PC-3 (cell line): ENCODE data around the gene TEF. TPM values are rescaled to one million over a fixed set of nuclear protein-coding genes. Genes with fewer than 3 reads are reported as not detected.

ENCODE experiments used
- ATAC-seq: fragments of 200-7000 bp; cut with Tn5 transposase; 2 replicates; pipeline ENCODE4 v1.9.1; 2020; ENCODE audit warnings: mild to moderate bottlenecking, moderate library complexity
- BruUV-seq: library from RNA; stranded (reverse); fragments of 400-500 nt; replicated peaks from 2 replicates; lab custom pipeline; 2021; lab: Mats Ljungman, UMichigan
- CTCF ChIA-PET: fragments of 300-600 bp; sonication (Branson Sonifier 250); formaldehyde crosslinking; loops from one replicate; lab custom pipeline; 2022; ENCODE audit warnings: antibody characterized with exemption; lab: Charles Lee
- POLR2A ChIA-PET: fragments of 300-600 bp; sonication (Branson Sonifier 250); formaldehyde crosslinking; loops from one replicate; lab custom pipeline; 2022; ENCODE audit warnings: antibody characterized with exemption; ENCODE audit not compliant: unreplicated experiment; lab: Charles Lee
- DNase-seq: peaks from one replicate; pipeline ENCODE4 v3.0.0-alpha.2; 2015
- H2AFZ ChIP-seq: fragments of 300-600 bp; sonication (generic); 2 replicates; pipeline ENCODE4 v1.6.0; 2016; ENCODE audit warnings: antibody characterized with exemption, low read length
- H3F3A ChIP-seq: fragments of 300-600 bp; sonication (generic); one replicate; pipeline ENCODE4 v1.6.0; 2017; ENCODE audit warnings: antibody characterized with exemption, low read length, control low read depth, mild to moderate bottlenecking; ENCODE audit not compliant: unreplicated experiment
- H3K27ac ChIP-seq: fragments of 300-600 bp; sonication (generic); 2 replicates; pipeline ENCODE4 v1.5.1; 2016; ENCODE audit warnings: mild to moderate bottlenecking, low read length
- H3K27me3 ChIP-seq: fragments of 300-600 bp; sonication (generic); 2 replicates; pipeline ENCODE4 v1.6.1; 2016; ENCODE audit warnings: low read length, mixed read lengths
- H3K36me3 ChIP-seq: fragments of 300-600 bp; sonication (generic); 2 replicates; pipeline ENCODE4 v1.6.1; 2016; ENCODE audit warnings: low read depth, mixed run types, low read length, mixed read lengths
- H3K4me1 ChIP-seq: fragments of 300-600 bp; sonication (generic); 2 replicates; pipeline ENCODE4 v1.5.1; 2016; ENCODE audit warnings: low read length; ENCODE audit not compliant: insufficient read depth
- H3K4me2 ChIP-seq: fragments of 300-600 bp; sonication (generic); 2 replicates; pipeline ENCODE4 v1.6.0; 2016; ENCODE audit warnings: low read length
- H3K4me3 ChIP-seq: fragments of 300-600 bp; sonication (generic); 2 replicates; pipeline ENCODE4 v1.5.1; 2016; ENCODE audit warnings: mild to moderate bottlenecking, low read length, mixed read lengths
- H3K79me2 ChIP-seq: fragments of 300-600 bp; sonication (generic); 2 replicates; pipeline ENCODE4 v1.6.1; 2017; ENCODE audit warnings: low read length, mixed read lengths
- H3K9ac ChIP-seq: fragments of 300-600 bp; sonication (generic); 2 replicates; pipeline ENCODE4 v1.6.0; 2016; ENCODE audit warnings: mild to moderate bottlenecking, low read length
- H3K9me2 ChIP-seq: fragments of 300-600 bp; sonication (generic); replicated peaks from 2 replicates; pipeline ENCODE4 v1.6.1; 2016; ENCODE audit warnings: mixed run types, low read length, mixed read lengths
- H3K9me3 ChIP-seq: fragments of 300-600 bp; sonication (generic); 2 replicates; pipeline ENCODE4 v1.6.1; 2016; ENCODE audit warnings: low read length, mixed read lengths
- H4K20me1 ChIP-seq: fragments of 300-600 bp; sonication (generic); 2 replicates; pipeline ENCODE4 v1.6.1; 2016; ENCODE audit warnings: low read length, mixed read lengths
- CTCF ChIP-seq: fragments of 300-600 bp; sonication (generic); conservative IDR thresholded peaks from 2 replicates; pipeline ENCODE4 v1.5.1; 2017; ENCODE audit warnings: antibody characterized with exemption, low read depth, mild to moderate bottlenecking, low read length
- EZH2 ChIP-seq: fragments of 300-600 bp; sonication (generic); IDR thresholded peaks from one replicate; pipeline ENCODE4 v1.6.1; 2017; ENCODE audit warnings: antibody characterized with exemption, mild to moderate bottlenecking, low read length; ENCODE audit not compliant: unreplicated experiment
- EZH2phosphoT487 ChIP-seq: fragments of 300-600 bp; sonication (generic); IDR thresholded peaks from 2 replicates; pipeline ENCODE4 v1.6.1; 2018; ENCODE audit warnings: mild to moderate bottlenecking, antibody characterized with exemption, low read length, borderline replicate concordance
- intact Hi-C: fragments of 100-400 bp; cut with micrococcal nuclease; formaldehyde crosslinking; loops from 2 replicates; pipeline ENCODE4 v1.9.0; 2023
- total RNA-seq: library from RNA; depleted of rRNA; stranded (reverse); fragments of >200 nt; gene quantifications from 2 replicates; pipeline ENCODE4 v1.2.3, GENCODE V29; 2014

Gene TEF
- total RNA-seq, 1 experiment from 2014 or later: 4.0 TPM

GRCh38 chr22:41351011-41351410, 30.7 kb upstream of the TEF start:
- TF ChIP-seq CTCF (no peak), EZH2phosphoT487 (no peak), EZH2 (no peak)
- Histone ChIP-seq H2AFZ (no peak overlapping the region), H3K9ac (no peak overlapping the region), H3K27ac (no peak overlapping the region), H3K4me1 (no peaks in the 10 kb centered on the region), H3K4me3 (no peak overlapping the region), H4K20me1 (no peaks in the 10 kb centered on the region), H3K79me2 (no peaks in the 10 kb centered on the region), H3K4me2 (no peak overlapping the region), H3K36me3 (no peaks in the 10 kb centered on the region; the same call in 1 of the 2 replicates), H3K9me3 (no peaks in the 10 kb centered on the region), H3K9me2 (no peaks in the 10 kb centered on the region), H3K27me3 (no peaks in the 10 kb centered on the region), H3F3A (no peaks in the 10 kb centered on the region)
- intact Hi-C loops: no loop called here
- BruUV-seq: no TSS peak
- DNase-seq (no peak), ATAC-seq (no peak)
- POLR2A ChIA-PET: no interaction called here
- CTCF ChIA-PET: no interaction called here

GRCh38 chr22:41352058-41352457, 29.7 kb upstream of the TEF start:
- DNase-seq: peak; percentile 8
- no TSS peak for BruUV-seq
- intact Hi-C loops: no loop called here

More at GRCh38 chr22:41352058-41352457, 29.7 kb upstream of the TEF start:
- Histone ChIP-seq H3K27ac (no peak overlapping the region), H3K9ac (no peak overlapping the region), H3K36me3 (no peaks in the 10 kb centered on the region; the same call in 1 of the 2 replicates), H3K4me2 (no peak overlapping the region), H3K4me3 (no peak overlapping the region), H3K9me2 (no peaks in the 10 kb centered on the region), H3F3A (no peaks in the 10 kb centered on the region), H4K20me1 (no peaks in the 10 kb centered on the region), H3K4me1 (no peaks in the 10 kb centered on the region), H2AFZ (no peak overlapping the region), H3K79me2 (no peaks in the 10 kb centered on the region), H3K9me3 (no peaks in the 10 kb centered on the region), H3K27me3 (no peaks in the 10 kb centered on the region)
- no peak for TF ChIP-seq CTCF
- no peak for TF ChIP-seq EZH2phosphoT487
- no peak for TF ChIP-seq EZH2
- ATAC-seq: no peak
- ChIA-PET POLR2A (interaction anchor here (0.7 kb wide), 1 partner anchor 42 kb away, joined by 6 read pairs; no protein-coding TSS in a partner anchor), CTCF (no interaction called here)
